Sigmoid colon (tissue), 7 donors: ENCODE data around the gene ELP4. TPM values are rescaled to one million over a fixed set of nuclear protein-coding genes. Genes with fewer than 3 reads are reported as not detected.

ENCODE experiments used
- DNase-seq: peaks from one replicate; pipeline ENCODE4 v3.0.0-alpha.2; 2019
- H3K27ac ChIP-seq, 4 donors: fragments of 200-600 bp; sonication (generic); one replicate each; pipeline ENCODE4 v1.5.1; 2016 to 2019; ENCODE audit warnings: mild to moderate bottlenecking in 1 of 4
- H3K27me3 ChIP-seq, 3 donors: fragments of 200-600 bp; sonication (generic); one replicate each; pipeline ENCODE4 v1.5.1; 2019; ENCODE audit warnings: mild to moderate bottlenecking in 1 of 3
- H3K36me3 ChIP-seq, 4 donors: fragments of 200-600 bp; sonication (generic); one replicate each; pipeline ENCODE4 v1.5.1; 2016 to 2019
- H3K4me1 ChIP-seq, 4 donors: fragments of 200-600 bp; sonication (generic); one replicate each; pipeline ENCODE4 v1.5.1; 2017 to 2019
- H3K4me3 ChIP-seq, 4 donors: fragments of 200-600 bp; sonication (generic); one replicate each; pipeline ENCODE4 v1.5.1; 2017 to 2019; ENCODE audit warnings: mild to moderate bottlenecking in 2 of 4, moderate library complexity in 1 of 4
- H3K9me3 ChIP-seq, 4 donors: fragments of 200-600 bp in 3 of 4; sonication (generic) in 3 of 4; one replicate each; pipeline versions ENCODE4 v1.5.1 to v1.6.1; 2013 to 2019
- CTCF ChIP-seq, 4 experiments: fragments of 450-650 bp in 3 of 4; fragments of 200-600 bp in 1 of 4; IDR thresholded peaks; one replicate each; pipeline ENCODE4 v1.5.1; 2016 to 2019; ENCODE audit warnings: antibody characterized with exemption in 4 of 4, mild to moderate bottlenecking in 3 of 4, moderate library complexity in 2 of 4
- EP300 ChIP-seq, 4 donors: sonication (generic); formaldehyde crosslinking; IDR thresholded peaks; one replicate each; pipeline ENCODE4 v1.6.1; 2017; ENCODE audit warnings: antibody characterized with exemption in 4 of 4
- POLR2A ChIP-seq, 2 donors: fragments of 450-650 bp; IDR thresholded peaks; one replicate each; pipeline ENCODE4 v1.6.1; 2016; ENCODE audit warnings: antibody characterized with exemption in 2 of 2, mild to moderate bottlenecking in 2 of 2, moderate library complexity in 2 of 2
- POLR2AphosphoS5 ChIP-seq, 4 donors: sonication (generic); formaldehyde crosslinking; IDR thresholded peaks; one replicate each; pipeline ENCODE4 v1.6.1; 2017; ENCODE audit warnings: antibody characterized with exemption in 4 of 4
- WGBS, 2 donors: extraction: QIAGEN DNeasy Blood & Tissue Kit; methylation state at CpG; one replicate each; pipeline ENCODE4 v1.1.7; 2013; 5-methylcytosine and 5-hydroxymethylcytosine counted together
- intact Hi-C: fragments of 100-400 bp; cut with DNase I; formaldehyde crosslinking; loops from one replicate; pipeline ENCODE4 v1.15.1; 2023
- polyA plus RNA-seq, 3 donors: library from polyadenylated mRNA; stranded (reverse); fragments of 200-250 nt; gene quantifications; one replicate each; pipeline ENCODE4 v1.2.3, GENCODE V29; 2013
- total RNA-seq, 4 donors: library from RNA; depleted of rRNA; stranded (reverse); fragments of >200 nt; gene quantifications; one replicate each; pipeline ENCODE4 v1.1.0, GENCODE V29; 2016
- donor health status: healthy with polysubstance abuse.
- donor health status: Bipolar disorder and iron deficiency.
- donor health status: healthy.

ELP4 gene
- total and polyA plus RNA-seq, 7 donors: 9.0 to 32.7 (median 18.5) TPM

GRCh38 chr11:31808721-31809540 is 299.4 kb downstream of the ELP4 start:
- TF ChIP-seq EP300 (IDR thresholded peaks at IDR 0.05) (no peak), CTCF (IDR thresholded peaks at IDR 0.05) (no peak), POLR2AphosphoS5 (IDR thresholded peaks at IDR 0.05) (no peak), POLR2A (IDR thresholded peaks at IDR 0.05) (no peak)
- intact Hi-C loops: no loop called here
- WGBS, 2 donors: 5 to 8% methylated on average over 21 of the region's 21 CpGs
- H3K9me3 ChIP-seq: peaks cover 0 to 4% (median 0%) of the 10 kb centered on the region in 4 donors
- H3K4me1 ChIP-seq: peaks cover 0 to 74% (median 71%) of the 10 kb centered on the region in 4 donors
- DNase-seq: no peak
- H3K4me3 ChIP-seq: no peak overlapping the region
- peaks cover 95 to 100% (median 100%) of the 10 kb centered on the region in 3 donors for H3K27me3 ChIP-seq
- H3K36me3 ChIP-seq: no peaks in the 10 kb centered on the region
- H3K27ac ChIP-seq: no peak overlapping the region

GRCh38 chr11:31809541-31809856 is 299.9 kb downstream of the ELP4 start:
- 11 to 16% methylated on average over 6 of the region's 6 CpGs for WGBS, 2 donors
- intact Hi-C loops: no loop called here
- Histone ChIP-seq H3K27ac (no peak overlapping the region), H3K36me3 (no peaks in the 10 kb centered on the region), H3K9me3 (peaks cover 0 to 4% (median 0%) of the 10 kb centered on the region in 4 donors), H3K4me1 (peaks cover 0 to 74% (median 71%) of the 10 kb centered on the region in 4 donors), H3K27me3 (peaks cover 95 to 100% (median 100%) of the 10 kb centered on the region in 3 donors), H3K4me3 (peak overlapping the region in 1 of 4 donors; percentile 43)
- TF ChIP-seq POLR2A (IDR thresholded peaks at IDR 0.05): no peak
- TF ChIP-seq POLR2AphosphoS5 (IDR thresholded peaks at IDR 0.05): peak in 1 of 4 donors; percentile 21
- no peak for DNase-seq

DNA sequence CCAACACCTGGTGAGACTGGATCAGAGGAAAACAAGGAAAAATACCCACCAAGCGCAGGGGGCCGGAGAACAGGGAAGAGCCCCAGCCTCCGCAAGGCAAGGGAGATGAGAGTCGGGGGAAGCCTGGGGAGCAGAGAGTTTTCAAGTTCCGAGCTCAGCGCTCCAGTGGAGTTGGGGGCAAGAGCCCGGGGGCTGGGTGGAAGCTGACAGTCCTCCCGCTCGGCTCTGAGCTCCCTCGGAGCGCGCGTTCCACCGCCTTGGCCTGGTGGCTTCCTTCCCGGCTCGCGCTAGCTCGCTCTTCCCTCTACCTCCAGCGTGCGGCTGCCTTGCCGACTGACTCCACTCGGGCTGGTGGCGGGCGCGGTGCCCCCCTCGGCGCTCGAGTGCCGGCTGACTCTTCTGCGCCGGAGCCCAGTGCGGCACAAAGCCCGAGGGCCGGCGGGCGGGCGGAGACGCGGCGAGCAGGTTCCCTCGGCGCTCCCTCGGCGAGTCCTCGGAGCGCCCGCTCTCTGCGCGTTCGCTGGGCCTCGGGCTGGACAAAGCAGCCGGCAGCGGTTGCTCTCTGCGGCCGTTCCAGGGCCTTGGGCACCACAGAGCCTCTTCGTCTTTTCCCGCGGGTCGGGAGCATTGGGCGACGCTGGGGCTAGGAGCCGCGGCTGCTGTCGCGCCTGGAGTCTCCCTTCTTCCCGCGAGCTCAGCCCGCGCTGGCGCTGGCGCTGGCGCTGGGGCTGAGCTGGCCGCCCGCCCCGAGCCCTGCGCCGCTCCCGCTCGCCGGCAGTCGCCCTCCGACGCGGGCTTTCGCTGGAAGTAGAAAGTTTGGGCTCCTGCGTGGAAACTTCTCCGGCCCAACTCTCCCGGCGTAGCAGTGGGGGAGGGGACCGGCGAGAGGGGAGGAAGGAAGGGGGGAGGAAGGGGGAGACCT is 300.6 kb downstream of the ELP4 start:
- DNase-seq: peak; percentile 61
- no peaks in the 10 kb centered on the region for H3K9me3 ChIP-seq
- no peak overlapping the region for H3K27ac ChIP-seq
- intact Hi-C loops: no loop called here
- peaks cover 0 to 72% (median 70%) of the 10 kb centered on the region in 4 donors for H3K4me1 ChIP-seq
- TF ChIP-seq CTCF (IDR thresholded peaks at IDR 0.05) (no peak), POLR2AphosphoS5 (IDR thresholded peaks at IDR 0.05) (no peak), EP300 (IDR thresholded peaks at IDR 0.05) (no peak), POLR2A (IDR thresholded peaks at IDR 0.05) (no peak)
- H3K36me3 ChIP-seq: no peaks in the 10 kb centered on the region
- peaks cover 94 to 100% (median 100%) of the 10 kb centered on the region in 3 donors for H3K27me3 ChIP-seq
- WGBS, 2 donors: 2% methylated on average over 91 of the region's 91 CpGs
- peak overlapping the region in 3 of 4 donors; percentile 9 to 44 (median 43) for H3K4me3 ChIP-seq

GRCh38 chr11:31810779-31811647 is 301.4 kb downstream of the ELP4 start, which contains the start of gene PAX6:
TSS of gene PAX6 (minus strand) at chr11:31811322. CDS start at chr11:31806411, 4,911 bp downstream.
- intact Hi-C loops: no loop called here
- Histone ChIP-seq H3K4me3 (peak within 1 kb of the TSS in 3 of 4 donors; percentile 11 to 44 (median 43)), H3K36me3 (no peaks in the 10 kb centered on the region), H3K27me3 (peaks cover 94 to 100% (median 100%) of the 10 kb centered on the region in 3 donors), H3K27ac (no peak within 1 kb of the TSS), H3K9me3 (no peaks in the 10 kb centered on the region), H3K4me1 (peaks cover 0 to 72% (median 70%) of the 10 kb centered on the region in 4 donors)
- WGBS, 2 donors: 3 to 4% methylated on average over 49 of the region's 49 CpGs
- TF ChIP-seq EP300 (IDR thresholded peaks at IDR 0.05) (no peak), POLR2AphosphoS5 (IDR thresholded peaks at IDR 0.05) (no peak), CTCF (IDR thresholded peaks at IDR 0.05) (no peak), POLR2A (IDR thresholded peaks at IDR 0.05) (no peak)
- peak; percentile 60 for DNase-seq
